Adipocyte (in vitro differentiated cells): ENCODE measurements around the gene ARHGEF12.

Experiments used
- DNase-seq: peaks from one replicate; pipeline ENCODE4 v3.0.0-alpha.2; 2015; ENCODE audit warnings: low read depth
- H3K27me3 ChIP-seq: replicated peaks from 2 replicates; pipeline ENCODE4 v1.7.0; 2013; ENCODE audit warnings: mild to moderate bottlenecking, low read length, moderate library complexity; ENCODE audit not compliant: control insufficient read depth, insufficient read depth
- H3K36me3 ChIP-seq: 2 replicates; pipeline ENCODE4 v1.7.0; 2013; ENCODE audit warnings: low read length, mild to moderate bottlenecking, moderate library complexity; ENCODE audit not compliant: control insufficient read depth, insufficient read depth, severe bottlenecking
- H3K4me1 ChIP-seq: 2 replicates; pipeline ENCODE4 v1.7.0; 2013; ENCODE audit warnings: mild to moderate bottlenecking, low read length, moderate library complexity; ENCODE audit not compliant: control insufficient read depth, insufficient read depth
- H3K4me3 ChIP-seq: 2 replicates; pipeline ENCODE4 v1.7.0; 2013; ENCODE audit warnings: mild to moderate bottlenecking, low read length, moderate library complexity
- H3K9ac ChIP-seq: 2 replicates; pipeline ENCODE4 v1.7.0; 2013; ENCODE audit warnings: mild to moderate bottlenecking, low read length, moderate library complexity
- H3K9me3 ChIP-seq: 2 replicates; pipeline ENCODE4 v1.7.0; 2013; ENCODE audit warnings: mild to moderate bottlenecking, low read length, moderate library complexity; ENCODE audit not compliant: control insufficient read depth

The ARHGEF12 gene

GRCh38 chr11:120390585-120390922 is 54.3 kb downstream of the ARHGEF12 start:
- H3K4me1 ChIP-seq, result peaks cover 34% of the 10 kb centered on the region
- no peaks in the 10 kb centered on the region for H3K9me3 ChIP-seq
- no peaks in the 10 kb centered on the region for H3K27me3 ChIP-seq
- no peak for DNase-seq
- H3K36me3 ChIP-seq, result no peaks in the 10 kb centered on the region
- H3K9ac ChIP-seq, result no peak overlapping the region
- no peak overlapping the region for H3K4me3 ChIP-seq

- H3K36me3 ChIP-seq, result no peaks in the 10 kb centered on the region
- peaks cover 29% of the 10 kb centered on the region for H3K4me1 ChIP-seq
- no peak for DNase-seq
- H3K27me3 ChIP-seq, result no peaks in the 10 kb centered on the region
- H3K9me3 ChIP-seq, result no peaks in the 10 kb centered on the region
- no peak overlapping the region for H3K9ac ChIP-seq
- H3K4me3 ChIP-seq, result no peak overlapping the region
These were observed 55.1 kb downstream of the ARHGEF12 start for GRCh38 chr11:120391292-120391691.

GRCh38 chr11:120391854-120392253 is 55.6 kb downstream of the ARHGEF12 start:
- Histone ChIP-seq H3K4me3 (no peak overlapping the region), H3K36me3 (no peaks in the 10 kb centered on the region), H3K9ac (no peak overlapping the region), H3K9me3 (no peaks in the 10 kb centered on the region), H3K27me3 (no peaks in the 10 kb centered on the region), H3K4me1 (peaks cover 23% of the 10 kb centered on the region)
- DNase-seq, result peak; percentile 49

GRCh38 chr11:120392314-120392713 is 56.1 kb downstream of the ARHGEF12 start:
- no peaks in the 10 kb centered on the region for H3K36me3 ChIP-seq
- no peak for DNase-seq
- no peaks in the 10 kb centered on the region for H3K27me3 ChIP-seq
- H3K4me1 ChIP-seq, result peaks cover 21% of the 10 kb centered on the region
- no peak overlapping the region for H3K4me3 ChIP-seq
- H3K9me3 ChIP-seq, result no peaks in the 10 kb centered on the region
- no peak overlapping the region for H3K9ac ChIP-seq

GRCh38 chr11:120392793-120393192 is 56.6 kb downstream of the ARHGEF12 start:
- Histone ChIP-seq H3K4me1 (peaks cover 26% of the 10 kb centered on the region), H3K9me3 (no peaks in the 10 kb centered on the region)

GRCh38 chr11:120394119-120394518 is 57.9 kb downstream of the ARHGEF12 start:
- no peak for DNase-seq
- Histone ChIP-seq H3K9ac (no peak overlapping the region), H3K4me1 (peaks cover 39% of the 10 kb centered on the region), H3K36me3 (no peaks in the 10 kb centered on the region), H3K27me3 (no peaks in the 10 kb centered on the region), H3K4me3 (no peak overlapping the region), H3K9me3 (no peaks in the 10 kb centered on the region)

More at GRCh38 chr11:120392793-120393192, 56.6 kb downstream of the ARHGEF12 start:
- no peaks in the 10 kb centered on the region for H3K27me3 ChIP-seq
- H3K9ac ChIP-seq, result no peak overlapping the region
- peak; percentile 31 for DNase-seq
- no peak overlapping the region for H3K4me3 ChIP-seq
- H3K36me3 ChIP-seq, result no peaks in the 10 kb centered on the region

GRCh38 chr11:120395778-120396177 is 59.6 kb downstream of the ARHGEF12 start:
- Histone ChIP-seq H3K4me1 (peaks cover 52% of the 10 kb centered on the region), H3K9me3 (no peaks in the 10 kb centered on the region), H3K4me3 (no peak overlapping the region), H3K27me3 (no peaks in the 10 kb centered on the region), H3K9ac (no peak overlapping the region), H3K36me3 (no peaks in the 10 kb centered on the region)
- DNase-seq, result no peak

GRCh38 chr11:120398132-120398531 is 61.9 kb downstream of the ARHGEF12 start:
- Histone ChIP-seq H3K9me3 (no peaks in the 10 kb centered on the region), H3K36me3 (no peaks in the 10 kb centered on the region)
- no peak for DNase-seq

GRCh38 chr11:120399307-120399706 is 63.1 kb downstream of the ARHGEF12 start:
- H3K27me3 ChIP-seq, result no peaks in the 10 kb centered on the region
- no peak for DNase-seq
- H3K4me1 ChIP-seq, result peaks cover 40% of the 10 kb centered on the region
- H3K9ac ChIP-seq, result no peak overlapping the region
- no peak overlapping the region for H3K4me3 ChIP-seq
- H3K9me3 ChIP-seq, result no peaks in the 10 kb centered on the region
- H3K36me3 ChIP-seq, result no peaks in the 10 kb centered on the region

More at GRCh38 chr11:120398132-120398531, 61.9 kb downstream of the ARHGEF12 start:
- Histone ChIP-seq H3K27me3 (no peaks in the 10 kb centered on the region), H3K4me1 (peaks cover 41% of the 10 kb centered on the region), H3K4me3 (peak overlapping the region; percentile 37), H3K9ac (no peak overlapping the region)

- Histone ChIP-seq H3K9me3 (no peaks in the 10 kb centered on the region), H3K27me3 (no peaks in the 10 kb centered on the region), H3K36me3 (no peaks in the 10 kb centered on the region), H3K9ac (peak overlapping the region; percentile 61), H3K4me3 (peak overlapping the region; percentile 74), H3K4me1 (peaks cover 40% of the 10 kb centered on the region)
- DNase-seq, result peak; percentile 97
These were observed 64.6 kb downstream of the ARHGEF12 start for GRCh38 chr11:120400564-120401364.

- Histone ChIP-seq H3K36me3 (no peaks in the 10 kb centered on the region), H3K4me1 (peaks cover 40% of the 10 kb centered on the region), H3K9ac (peak overlapping the region; percentile 61), H3K27me3 (no peaks in the 10 kb centered on the region), H3K9me3 (no peaks in the 10 kb centered on the region), H3K4me3 (peak overlapping the region; percentile 74)
- no peak for DNase-seq
These were observed 65.3 kb downstream of the ARHGEF12 start for GRCh38 chr11:120401506-120401905.

- no peaks in the 10 kb centered on the region for H3K27me3 ChIP-seq
- peak; percentile 64 for DNase-seq
- H3K9ac ChIP-seq, result no peak overlapping the region
- no peaks in the 10 kb centered on the region for H3K36me3 ChIP-seq
- no peaks in the 10 kb centered on the region for H3K9me3 ChIP-seq
- peaks cover 24% of the 10 kb centered on the region for H3K4me1 ChIP-seq
- no peak overlapping the region for H3K4me3 ChIP-seq
These were observed 67.8 kb downstream of the ARHGEF12 start for GRCh38 chr11:120403966-120404365.
